MCF 10A (cell line): ENCODE measurements around the gene HOXB5. TPM values are rescaled to one million over a fixed set of nuclear protein-coding genes. Genes with fewer than 3 reads are reported as not detected.

Experiments used
- BruUV-seq: library from RNA; stranded (reverse); fragments of 400-500 nt; replicated peaks from 2 replicates; lab custom pipeline; 2021; lab: Mats Ljungman, UMichigan
- CTCF ChIA-PET: fragments of 300-600 bp; sonication (Branson Sonifier 250); formaldehyde crosslinking; extraction: SDS; loops from one replicate; lab custom pipeline; 2021; ENCODE audit warnings: antibody characterized with exemption, inconsistent platforms; lab: Yijun Ruan, JAX
- POLR2A ChIA-PET: fragments of 300-600, 350-650 bp; sonication (Branson Sonifier 250); formaldehyde crosslinking; extraction: SDS; loops from one replicate; lab custom pipeline; 2020; ENCODE audit warnings: antibody characterized with exemption, inconsistent platforms; lab: Yijun Ruan, JAX
- DNase-seq: peaks from one replicate; pipeline ENCODE4 v3.0.0-alpha.2; 2018; ENCODE audit not compliant: unreplicated experiment
- H3K27ac Mint-ChIP-seq: one replicate; pipeline ENCODE4 v1.8.0; 2022; ENCODE audit warnings: mild to moderate bottlenecking, low read depth, mixed read lengths; ENCODE audit not compliant: unreplicated experiment
- H3K27me3 Mint-ChIP-seq: one replicate; pipeline ENCODE4 v1.8.0; 2022; ENCODE audit warnings: mixed read lengths; ENCODE audit not compliant: insufficient read depth, unreplicated experiment
- H3K36me3 Mint-ChIP-seq: one replicate; pipeline ENCODE4 v1.8.0; 2022; ENCODE audit warnings: mild to moderate bottlenecking, moderate library complexity, mixed read lengths; ENCODE audit not compliant: insufficient read depth, unreplicated experiment
- H3K4me1 Mint-ChIP-seq: one replicate; pipeline ENCODE4 v1.8.0; 2022; ENCODE audit warnings: mixed read lengths; ENCODE audit not compliant: insufficient read depth, unreplicated experiment
- H3K4me3 Mint-ChIP-seq: one replicate; pipeline ENCODE4 v1.8.0; 2022; ENCODE audit warnings: mild to moderate bottlenecking, moderate library complexity, mixed read lengths; ENCODE audit not compliant: unreplicated experiment
- H3K9me3 Mint-ChIP-seq: one replicate; pipeline ENCODE4 v1.8.0; 2022; ENCODE audit warnings: mixed read lengths; ENCODE audit not compliant: unreplicated experiment
- intact Hi-C: fragments of 100-400 bp; cut with micrococcal nuclease; formaldehyde crosslinking; loops from 2 replicates; pipeline ENCODE4 v1.14.1; 2022
- total RNA-seq: library from RNA; stranded (reverse); gene quantifications from 2 replicates; pipeline ENCODE4 v1.2.3, GENCODE V29; 2022
- TF ChIP-seq, protein P1 (sequence below): fragments of 200-600 bp; IDR thresholded peaks from one replicate; pipeline ENCODE4 v1.8.0; 2022; ENCODE audit warnings: antibody characterized with exemption, mild to moderate bottlenecking; ENCODE audit not compliant: unreplicated experiment

Gene HOXB5
- total RNA-seq, 1 experiment from 2014 or later = not detected

DNA sequence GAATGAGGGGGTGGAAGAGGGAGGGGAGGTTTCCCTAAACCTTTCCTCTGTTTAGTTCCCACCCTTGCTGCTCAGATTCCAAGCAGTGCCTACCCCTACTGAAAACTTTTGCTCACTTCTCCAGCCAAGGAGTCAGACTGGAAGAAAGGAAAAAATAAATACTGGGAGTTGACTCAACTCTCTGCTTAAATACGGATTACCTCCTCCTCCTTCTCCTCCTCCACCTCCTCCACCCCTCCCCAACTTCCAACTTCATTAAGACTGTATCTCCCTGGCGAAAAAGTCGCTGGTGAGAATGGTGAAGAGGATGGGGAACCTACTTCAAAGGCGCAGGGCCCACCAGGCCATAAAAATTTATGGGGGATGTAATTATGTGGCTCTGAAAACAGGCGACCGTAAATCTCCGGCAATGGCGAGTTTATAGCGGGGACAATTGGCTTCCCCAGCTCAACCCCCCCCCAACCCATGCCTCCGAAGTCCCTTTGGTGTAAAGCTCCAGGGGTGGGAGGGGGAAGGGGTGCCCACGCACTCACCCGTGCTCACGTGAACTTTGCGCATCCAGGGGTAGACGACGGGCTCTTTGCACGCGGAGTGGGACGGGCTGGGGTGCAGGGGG lies 16.1 kb downstream of the HOXB5 start:
- DNase-seq = no peak
- peak overlapping the region; percentile 72 for H3K4me3 Mint-ChIP-seq
- intact Hi-C loops = no loop called here
- no TSS peak for BruUV-seq
- no peaks in the 10 kb centered on the region for H3K36me3 Mint-ChIP-seq
- no peaks in the 10 kb centered on the region for H3K9me3 Mint-ChIP-seq
- H3K4me1 Mint-ChIP-seq = peaks cover 8% of the 10 kb centered on the region
- peaks cover 22% of the 10 kb centered on the region for H3K27me3 Mint-ChIP-seq
- ChIA-PET POLR2A (interaction anchor here (0.7 to 0.8 kb wide), 2 partner anchors 31 to 184 kb away, joined by 3 read pairs; no protein-coding TSS in a partner anchor), CTCF (interaction anchor here (0.6 to 1.1 kb wide), 3 partner anchors 16 to 198 kb away, joined by 3 to 4 read pairs (median 4); no protein-coding TSS in a partner anchor)
- TF ChIP-seq, protein P1, sequence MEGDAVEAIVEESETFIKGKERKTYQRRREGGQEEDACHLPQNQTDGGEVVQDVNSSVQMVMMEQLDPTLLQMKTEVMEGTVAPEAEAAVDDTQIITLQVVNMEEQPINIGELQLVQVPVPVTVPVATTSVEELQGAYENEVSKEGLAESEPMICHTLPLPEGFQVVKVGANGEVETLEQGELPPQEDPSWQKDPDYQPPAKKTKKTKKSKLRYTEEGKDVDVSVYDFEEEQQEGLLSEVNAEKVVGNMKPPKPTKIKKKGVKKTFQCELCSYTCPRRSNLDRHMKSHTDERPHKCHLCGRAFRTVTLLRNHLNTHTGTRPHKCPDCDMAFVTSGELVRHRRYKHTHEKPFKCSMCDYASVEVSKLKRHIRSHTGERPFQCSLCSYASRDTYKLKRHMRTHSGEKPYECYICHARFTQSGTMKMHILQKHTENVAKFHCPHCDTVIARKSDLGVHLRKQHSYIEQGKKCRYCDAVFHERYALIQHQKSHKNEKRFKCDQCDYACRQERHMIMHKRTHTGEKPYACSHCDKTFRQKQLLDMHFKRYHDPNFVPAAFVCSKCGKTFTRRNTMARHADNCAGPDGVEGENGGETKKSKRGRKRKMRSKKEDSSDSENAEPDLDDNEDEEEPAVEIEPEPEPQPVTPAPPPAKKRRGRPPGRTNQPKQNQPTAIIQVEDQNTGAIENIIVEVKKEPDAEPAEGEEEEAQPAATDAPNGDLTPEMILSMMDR = no peak
- no peak overlapping the region for H3K27ac Mint-ChIP-seq

DNA sequence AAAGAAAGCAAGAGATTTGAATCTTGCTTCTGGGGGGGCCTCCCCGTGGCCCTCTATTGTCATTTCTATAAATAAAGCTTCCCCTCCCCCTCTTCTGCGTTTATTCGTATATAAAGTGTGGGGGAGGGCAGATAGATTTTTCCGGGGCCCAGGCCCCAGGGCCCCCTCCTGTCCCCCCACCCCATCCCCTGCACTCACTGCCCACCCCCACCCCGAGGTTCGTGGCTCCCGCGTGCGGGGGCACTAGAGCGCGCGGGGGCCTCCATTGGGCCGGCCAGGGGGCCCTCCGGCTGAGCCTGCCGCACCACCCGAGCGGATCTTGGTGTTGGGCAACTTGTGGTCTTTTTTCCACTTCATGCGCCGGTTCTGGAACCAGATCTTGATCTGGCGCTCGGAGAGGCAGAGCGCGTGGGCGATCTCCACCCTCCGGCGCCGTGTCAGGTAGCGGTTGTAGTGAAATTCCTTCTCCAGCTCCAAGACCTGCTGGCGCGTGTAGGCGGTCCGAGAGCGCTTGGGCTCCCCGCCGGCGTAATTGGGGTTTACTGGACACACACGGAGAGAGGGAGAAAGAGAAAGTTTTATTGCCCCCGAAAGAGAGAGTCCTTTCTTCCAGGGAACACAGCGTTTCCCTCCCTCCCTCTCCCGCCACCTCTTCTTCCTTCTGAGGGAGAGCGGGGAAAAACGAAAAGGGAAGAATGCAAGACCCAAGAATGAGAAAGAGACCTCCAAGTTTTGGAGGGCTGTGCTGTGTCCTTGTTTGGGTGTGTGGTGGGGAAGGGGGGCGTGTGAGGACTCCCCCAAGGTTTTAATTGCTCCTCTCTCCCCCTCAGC lies 16.9 kb downstream of the HOXB5 start:
- Mint-ChIP-seq H3K4me1 (peaks cover 8% of the 10 kb centered on the region), H3K27ac (no peak overlapping the region), H3K4me3 (peak overlapping the region; percentile 72), H3K27me3 (peaks cover 22% of the 10 kb centered on the region), H3K9me3 (no peaks in the 10 kb centered on the region), H3K36me3 (no peaks in the 10 kb centered on the region)
- intact Hi-C loops = no loop called here
- CTCF ChIA-PET = interaction anchor here (0.6 to 1.1 kb wide), 3 partner anchors 16 to 102 kb away, joined by 3 to 4 read pairs (median 3); no protein-coding TSS in a partner anchor
- POLR2A ChIA-PET = interaction anchor here (0.8 kb wide), 1 partner anchor 30 kb away, joined by 3 read pairs; no protein-coding TSS in a partner anchor
- no TSS peak for BruUV-seq
- TF ChIP-seq, protein P1 = no peak
- DNase-seq = peak; percentile 66

DNA sequence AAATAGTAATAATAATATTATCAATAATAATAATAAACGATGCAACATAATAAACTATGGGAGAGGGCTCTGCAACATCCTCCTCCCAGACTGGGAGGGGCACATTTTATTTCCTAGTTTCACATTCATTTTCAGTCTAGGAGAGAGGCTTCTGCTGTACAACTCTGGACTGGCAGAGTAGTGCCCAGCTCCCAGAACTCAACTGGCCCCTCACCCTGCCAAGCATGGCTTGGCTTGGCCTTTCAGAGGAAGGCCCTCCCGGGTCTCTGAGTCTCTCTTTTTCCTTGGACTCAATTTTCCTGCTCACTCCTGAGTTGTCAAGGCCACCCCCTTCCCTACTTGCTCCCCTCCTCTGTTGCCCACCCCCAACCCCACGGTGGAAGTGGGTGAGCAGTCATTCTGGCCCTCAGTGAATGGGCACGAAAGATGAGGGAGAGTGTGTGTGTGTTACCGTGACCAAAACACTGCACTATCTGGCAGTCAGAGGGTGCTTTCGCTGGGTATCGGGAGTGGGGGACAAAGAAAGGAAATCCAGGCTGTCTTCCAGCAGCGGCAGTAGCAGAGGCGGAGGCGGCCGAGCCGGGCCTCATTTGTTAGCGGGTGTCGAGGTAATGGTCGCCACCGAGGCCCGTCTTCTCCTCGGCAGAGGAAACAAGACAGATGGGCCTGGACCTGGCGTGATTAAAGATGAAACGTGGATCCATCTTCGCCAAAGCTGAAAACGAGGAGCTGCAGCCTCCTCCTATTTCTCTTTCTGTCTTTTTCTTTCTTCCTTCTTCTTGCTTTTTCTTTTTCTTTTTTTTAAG lies 17.7 kb downstream of the HOXB5 start:
- intact Hi-C loops = no loop called here
- CTCF ChIA-PET = interaction anchor here (0.6 kb wide), 1 partner anchor 103 kb away, joined by 3 read pairs; no protein-coding TSS in a partner anchor
- Mint-ChIP-seq H3K27me3 (peaks cover 22% of the 10 kb centered on the region), H3K36me3 (no peaks in the 10 kb centered on the region), H3K27ac (no peak overlapping the region), H3K9me3 (no peaks in the 10 kb centered on the region), H3K4me3 (no peak overlapping the region), H3K4me1 (peaks cover 8% of the 10 kb centered on the region)
- TF ChIP-seq, protein P1 = no peak
- DNase-seq = no peak
- BruUV-seq = no TSS peak
- POLR2A ChIA-PET = no interaction called here
